NCI-H187 (cell line): ENCODE measurements around the gene RCVRN.

Experiments used
- DNase-seq, 2 experiments: peaks; one replicate each; lab custom pipeline; 2025; lab: John Stamatoyannopoulos, UW

RCVRN gene

GRCh38 chr17:9850151-9850550 is 54.9 kb downstream of the RCVRN start:
- DNase-seq, result no peak
